ENCODE measurements around the gene CALHM4.
A peak's percentile ranks its signal among the peaks of the same experiment; 100 is the strongest.

- TF ChIP-seq CTCF (IDR thresholded peaks at IDR 0.05) (peak in 2 of 4 experiments; percentile 15 to 40), EP300 (IDR thresholded peaks at IDR 0.05) (no peak)
These were observed 17.5 kb downstream of the CALHM4 start, which contains the start of gene RWDD1 for GRCh38 chr6:116570856-116571682.

Measured in gastroesophageal sphincter (tissue), 3 donors.